Measurements from ENCODE around the gene RNASE8. TPM values are rescaled to one million over a fixed set of nuclear protein-coding genes. Genes with fewer than 3 reads are reported as not detected.
"Not testable (repeated sequence)": the region's sequence is repeated elsewhere in the genome, so short reads cannot be mapped to it uniquely, and the experiment has no call there.

The RNASE8 gene
- polyA plus RNA-seq, 1 donor, result not detected

GRCh38 chr14:21029917-21030316 is 27.7 kb upstream of the RNASE8 start, which contains the start of gene TPPP2:
Gene TPPP2, plus strand, starts transcription at chr14:21030217. Its CDS starts 365 bp downstream, at chr14:21030582.
- DNase-seq (ENCODE audit: low read depth), result no peak

- DNase-seq (ENCODE audit: low read depth), result no peak
Measured at GRCh38 chr14:21030531-21030930, 27.1 kb upstream of the RNASE8 start.

GRCh38 chr14:21032326-21033132 is 25.1 kb upstream of the RNASE8 start:
- no peak for DNase-seq (ENCODE audit: low read depth)

GRCh38 chr14:21033133-21033698 is 24.4 kb upstream of the RNASE8 start:
- no peak for DNase-seq (ENCODE audit: low read depth)

GRCh38 chr14:21034707-21035106 is 22.9 kb upstream of the RNASE8 start, which contains the start of gene RNASE13:
Gene RNASE13, minus strand, starts transcription at chr14:21034807. Its CDS starts 519 bp downstream, at chr14:21034288.
- DNase-seq (ENCODE audit: low read depth), result no peak

GRCh38 chr14:21036751-21037150 is 20.9 kb upstream of the RNASE8 start:
- no peak for DNase-seq (ENCODE audit: low read depth)

- DNase-seq (ENCODE audit: low read depth), result no peak
Measured at GRCh38 chr14:21037156-21037555, 20.5 kb upstream of the RNASE8 start.

- peak; percentile 87 for DNase-seq (ENCODE audit: low read depth)
Measured at GRCh38 chr14:21038441-21039422, 18.9 kb upstream of the RNASE8 start.

GRCh38 chr14:21039585-21040369 is 17.8 kb upstream of the RNASE8 start:
- peak; percentile 67 for DNase-seq (ENCODE audit: low read depth)

- DNase-seq (ENCODE audit: low read depth), result no peak
Measured at GRCh38 chr14:21040370-21040925, 17.2 kb upstream of the RNASE8 start.

- not testable (repeated sequence) for DNase-seq (ENCODE audit: low read depth)
Measured at GRCh38 chr14:21040941-21041340, 16.7 kb upstream of the RNASE8 start.

GRCh38 chr14:21041676-21042433 is 15.8 kb upstream of the RNASE8 start, which contains the start of gene RNASE7:
Gene RNASE7, plus strand, starts transcription at chr14:21042362. Its CDS starts 631 bp downstream, at chr14:21042993.
- DNase-seq (ENCODE audit: low read depth), result no peak

GRCh38 chr14:21042918-21043317 is 14.7 kb upstream of the RNASE8 start:
- DNase-seq (ENCODE audit: low read depth), result no peak

GRCh38 chr14:21043387-21043973 is 14.1 kb upstream of the RNASE8 start:
- no peak for DNase-seq (ENCODE audit: low read depth)

GRCh38 chr14:21043974-21044618 is 13.5 kb upstream of the RNASE8 start:
- DNase-seq (ENCODE audit: low read depth), result no peak

GRCh38 chr14:21047378-21047781 is 10.2 kb upstream of the RNASE8 start:
- DNase-seq (ENCODE audit: low read depth), result no peak

GRCh38 chr14:21048638-21049037 is 9.0 kb upstream of the RNASE8 start:
- DNase-seq (ENCODE audit: low read depth), result no peak

- DNase-seq (ENCODE audit: low read depth), result no peak
Measured at GRCh38 chr14:21049271-21049673, 8.3 kb upstream of the RNASE8 start.

GRCh38 chr14:21050597-21050996 is 7.0 kb upstream of the RNASE8 start:
- DNase-seq (ENCODE audit: low read depth), result no peak

All from forelimb muscle (tissue), 1 donor.